ENCODE measurements around the gene SIRPB2. TPM values are rescaled to one million over a fixed set of nuclear protein-coding genes. Genes with fewer than 3 reads are reported as not detected.
A peak's percentile ranks its signal among the peaks of the same experiment; 100 is the strongest.

SIRPB2 gene
- total RNA-seq, 6 experiments from 2014 or later, result not detected

DNA sequence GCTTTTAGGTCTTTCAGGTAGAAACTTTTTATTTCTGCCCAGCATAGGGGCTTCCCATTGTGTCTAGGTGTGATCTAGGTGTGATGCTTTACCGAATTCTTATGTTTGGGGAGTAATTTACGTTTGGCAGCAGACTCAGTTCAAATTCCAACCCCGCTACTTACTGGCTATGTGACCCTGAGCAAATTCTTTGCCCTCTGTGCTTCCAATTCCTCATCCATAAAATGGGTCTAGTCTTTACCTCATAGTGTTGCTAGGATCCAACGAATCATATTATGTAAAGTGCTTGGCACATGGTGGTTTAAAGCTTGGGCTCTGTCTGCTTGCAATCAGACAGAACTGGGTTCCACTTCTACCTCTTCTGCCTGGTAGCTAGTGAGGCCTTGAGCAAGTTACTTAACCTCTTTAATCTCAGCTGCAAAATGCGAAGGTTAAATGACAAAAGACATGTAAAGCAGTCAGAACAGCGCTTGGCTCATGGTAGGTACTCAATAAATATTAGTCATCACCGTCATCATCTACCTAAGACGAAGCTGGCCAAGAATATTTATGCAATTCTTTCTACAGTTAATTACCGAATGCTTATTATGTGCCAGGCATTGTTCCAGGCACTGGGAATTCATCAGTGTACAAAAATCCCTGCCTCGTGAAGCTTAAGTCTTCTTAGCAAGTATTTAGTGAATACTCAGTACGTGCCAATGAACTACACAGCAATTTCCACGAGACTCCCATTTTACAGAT is 25.6 kb downstream of the SIRPB2 start:
- Mint-ChIP-seq H3K9me3 (no peaks in the 10 kb centered on the region), H3K4me3 (peak overlapping the region; percentile 92), H3K27me3 (ENCODE audit: insufficient read depth) (peaks cover 13% of the 10 kb centered on the region), H3K4me1 (ENCODE audit: low read depth) (peaks cover 61% of the 10 kb centered on the region), H3K36me3 (ENCODE audit: low read depth) (peaks cover 13% of the 10 kb centered on the region; the same call in 1 of the 2 replicates), H3K27ac (peak overlapping the region; percentile 86)
- TF ChIP-seq, protein P1, sequence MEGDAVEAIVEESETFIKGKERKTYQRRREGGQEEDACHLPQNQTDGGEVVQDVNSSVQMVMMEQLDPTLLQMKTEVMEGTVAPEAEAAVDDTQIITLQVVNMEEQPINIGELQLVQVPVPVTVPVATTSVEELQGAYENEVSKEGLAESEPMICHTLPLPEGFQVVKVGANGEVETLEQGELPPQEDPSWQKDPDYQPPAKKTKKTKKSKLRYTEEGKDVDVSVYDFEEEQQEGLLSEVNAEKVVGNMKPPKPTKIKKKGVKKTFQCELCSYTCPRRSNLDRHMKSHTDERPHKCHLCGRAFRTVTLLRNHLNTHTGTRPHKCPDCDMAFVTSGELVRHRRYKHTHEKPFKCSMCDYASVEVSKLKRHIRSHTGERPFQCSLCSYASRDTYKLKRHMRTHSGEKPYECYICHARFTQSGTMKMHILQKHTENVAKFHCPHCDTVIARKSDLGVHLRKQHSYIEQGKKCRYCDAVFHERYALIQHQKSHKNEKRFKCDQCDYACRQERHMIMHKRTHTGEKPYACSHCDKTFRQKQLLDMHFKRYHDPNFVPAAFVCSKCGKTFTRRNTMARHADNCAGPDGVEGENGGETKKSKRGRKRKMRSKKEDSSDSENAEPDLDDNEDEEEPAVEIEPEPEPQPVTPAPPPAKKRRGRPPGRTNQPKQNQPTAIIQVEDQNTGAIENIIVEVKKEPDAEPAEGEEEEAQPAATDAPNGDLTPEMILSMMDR (IDR thresholded peaks at IDR 0.05), result no peak
- DNase-seq, result peak; percentile 39

DNA sequence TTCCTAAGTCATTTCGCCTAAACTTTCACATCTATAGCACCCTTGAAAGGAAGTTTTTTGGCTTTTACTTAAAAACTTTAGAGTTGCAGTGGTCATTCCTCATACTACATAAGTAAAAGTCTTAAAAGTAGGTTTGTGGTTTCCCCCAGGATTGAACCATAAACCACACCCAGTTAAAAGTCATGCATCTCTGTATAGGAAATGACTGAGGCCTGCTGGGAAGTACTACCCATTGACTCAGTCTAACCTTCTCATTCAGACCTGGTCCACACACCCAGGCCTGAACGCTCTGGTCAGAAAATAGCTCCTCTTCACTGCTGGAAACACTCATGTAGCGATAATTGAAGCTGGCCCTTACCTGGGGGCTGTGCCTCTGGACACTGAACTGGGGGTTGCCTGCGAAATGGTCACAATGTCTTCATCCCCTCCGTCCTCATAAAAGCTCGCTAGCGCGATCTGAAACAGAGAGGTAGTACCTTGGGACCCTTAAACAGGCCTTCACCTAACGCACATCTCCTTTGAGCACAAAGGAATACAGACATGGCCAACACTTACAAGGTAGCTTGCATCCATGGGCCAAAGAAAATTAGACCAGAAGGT is 27.1 kb downstream of the SIRPB2 start:
- H3K4me3 Mint-ChIP-seq, result no peak overlapping the region
- TF ChIP-seq, protein P1 (IDR thresholded peaks at IDR 0.05), result no peak
- no peaks in the 10 kb centered on the region for H3K9me3 Mint-ChIP-seq
- H3K27ac Mint-ChIP-seq, result no peak overlapping the region; the same call in 1 of the 2 replicates
- H3K4me1 Mint-ChIP-seq (ENCODE audit: low read depth), result peaks cover 46% of the 10 kb centered on the region
- DNase-seq, result no peak
- H3K27me3 Mint-ChIP-seq (ENCODE audit: insufficient read depth), result peaks cover 13% of the 10 kb centered on the region
- H3K36me3 Mint-ChIP-seq (ENCODE audit: low read depth), result peaks cover 22% of the 10 kb centered on the region

DNA sequence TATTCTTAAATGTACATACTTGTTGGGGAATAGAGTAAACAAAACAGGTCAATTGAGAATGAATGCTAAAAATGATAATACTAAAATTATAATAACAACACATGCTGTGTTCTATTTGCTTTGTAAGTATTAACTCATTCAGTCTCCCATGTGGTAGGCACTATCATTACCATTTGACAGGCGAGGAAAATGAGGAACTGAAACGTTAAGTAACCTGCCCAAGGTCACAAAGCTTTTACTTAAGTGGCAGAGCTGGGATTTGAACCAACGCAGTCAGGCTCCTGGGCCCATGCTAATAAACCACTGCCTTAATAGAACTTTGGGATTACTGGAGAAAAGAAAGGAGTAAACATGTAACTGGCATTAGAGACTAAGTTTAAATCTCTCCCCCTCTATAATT is 28.4 kb downstream of the SIRPB2 start:
- Mint-ChIP-seq H3K9me3 (no peaks in the 10 kb centered on the region), H3K27me3 (ENCODE audit: insufficient read depth) (peaks cover 5% of the 10 kb centered on the region), H3K4me3 (no peak overlapping the region), H3K36me3 (ENCODE audit: low read depth) (peaks cover 32% of the 10 kb centered on the region), H3K27ac (no peak overlapping the region), H3K4me1 (ENCODE audit: low read depth) (peaks cover 39% of the 10 kb centered on the region)
- TF ChIP-seq, protein P1 (IDR thresholded peaks at IDR 0.05), result no peak
- no peak for DNase-seq

DNA sequence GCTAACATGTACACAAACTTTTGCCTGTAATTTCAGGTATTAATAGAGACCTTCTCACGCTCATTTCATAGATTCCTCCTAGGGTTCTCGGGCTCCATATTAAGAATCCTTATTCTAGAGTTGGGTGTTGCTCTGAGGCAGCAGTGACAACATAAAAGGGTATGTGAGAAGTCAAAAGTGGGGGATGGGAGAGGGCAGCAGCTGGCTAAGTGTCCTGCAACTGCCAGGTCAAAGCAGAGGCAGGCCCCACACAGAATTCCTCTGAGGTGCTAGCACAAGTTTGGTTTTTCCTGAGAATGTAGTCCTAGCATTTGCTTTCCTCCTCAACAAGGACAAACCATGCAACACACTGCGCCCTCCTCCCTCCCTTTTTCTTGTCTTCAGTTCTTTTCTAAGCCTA is 29.2 kb downstream of the SIRPB2 start:
- H3K4me3 Mint-ChIP-seq, result no peak overlapping the region
- H3K36me3 Mint-ChIP-seq (ENCODE audit: low read depth), result peaks cover 37% of the 10 kb centered on the region
- H3K27me3 Mint-ChIP-seq (ENCODE audit: insufficient read depth), result peaks cover 1% of the 10 kb centered on the region; the same call in 1 of the 2 replicates
- peaks cover 32% of the 10 kb centered on the region for H3K4me1 Mint-ChIP-seq (ENCODE audit: low read depth)
- no peak for DNase-seq
- H3K27ac Mint-ChIP-seq, result no peak overlapping the region
- TF ChIP-seq, protein P1 (IDR thresholded peaks at IDR 0.05), result no peak
- H3K9me3 Mint-ChIP-seq, result no peaks in the 10 kb centered on the region

DNA sequence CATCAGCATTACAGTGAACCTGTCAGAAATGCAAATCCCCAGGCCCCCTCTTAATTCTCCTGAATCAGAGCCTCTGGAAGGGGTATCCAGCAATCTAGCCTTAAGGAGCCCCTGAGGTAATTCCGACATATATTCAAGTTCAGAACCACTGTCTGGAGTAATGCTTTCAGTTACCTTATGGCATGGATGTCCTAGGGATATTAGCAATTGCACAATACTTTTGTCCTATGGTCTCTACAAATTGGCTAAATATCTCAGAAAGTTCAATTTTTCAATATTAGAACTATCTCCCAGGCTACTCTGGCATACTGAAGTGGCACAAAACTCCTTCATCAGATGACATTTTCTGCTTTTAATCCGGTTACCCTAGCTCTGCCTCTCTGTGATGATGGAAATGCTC is 30.9 kb downstream of the SIRPB2 start:
- Mint-ChIP-seq H3K4me1 (ENCODE audit: low read depth) (peaks cover 34% of the 10 kb centered on the region), H3K36me3 (ENCODE audit: low read depth) (peaks cover 31% of the 10 kb centered on the region), H3K4me3 (no peak overlapping the region), H3K9me3 (no peaks in the 10 kb centered on the region), H3K27me3 (ENCODE audit: insufficient read depth) (peaks cover 1% of the 10 kb centered on the region; the same call in 1 of the 2 replicates), H3K27ac (no peak overlapping the region)
- TF ChIP-seq, protein P1 (IDR thresholded peaks at IDR 0.05), result no peak
- no peak for DNase-seq

All from HFFc6 (cell line).